Measurements from ENCODE around the gene SMIM8.

SMIM8 gene

DNA sequence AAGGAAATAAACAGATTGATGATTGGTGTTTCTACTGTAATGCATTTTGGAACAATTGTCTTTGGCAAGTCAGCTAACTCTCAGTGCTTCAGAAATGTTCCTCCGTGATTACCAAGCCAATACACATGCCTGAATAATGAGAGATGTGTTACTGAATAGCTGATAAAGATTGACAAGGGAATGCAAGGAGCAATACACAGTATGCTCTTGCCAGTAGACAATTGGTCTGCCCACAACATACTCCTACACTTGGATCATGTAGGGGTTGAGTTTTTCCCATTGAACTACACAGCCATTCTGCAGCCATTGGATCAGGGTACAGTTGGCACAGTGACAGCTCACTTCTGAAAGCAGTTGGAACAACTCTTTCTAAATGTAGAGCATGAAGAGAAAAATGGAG, 12.3 kb downstream of the SMIM8 start:
- no peak for DNase-seq (ENCODE audit: low read depth)

- no peak for DNase-seq (ENCODE audit: low read depth)
These were observed 14.0 kb downstream of the SMIM8 start for GRCh38 chr6:87336367-87336766.

DNA sequence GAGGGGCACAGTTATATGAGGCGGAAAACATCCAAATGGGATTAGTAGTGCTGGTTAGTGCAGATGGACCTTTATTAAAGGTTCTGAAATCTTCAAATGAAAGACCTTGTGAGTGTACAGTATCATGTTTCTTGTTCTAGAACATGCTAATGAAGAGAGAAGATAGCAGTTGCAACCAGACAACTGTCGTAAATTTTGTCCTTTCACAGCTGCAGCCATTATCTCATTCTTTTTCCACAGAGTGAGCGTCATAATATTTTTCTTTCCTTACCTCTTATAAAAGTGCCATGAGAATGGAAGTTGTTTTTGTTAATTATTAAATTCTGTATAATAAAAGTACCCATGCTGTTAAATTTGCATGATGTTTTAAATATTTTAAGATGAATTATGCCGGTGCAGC, 17.8 kb downstream of the SMIM8 start:
- DNase-seq (ENCODE audit: low read depth), result no peak

DNA sequence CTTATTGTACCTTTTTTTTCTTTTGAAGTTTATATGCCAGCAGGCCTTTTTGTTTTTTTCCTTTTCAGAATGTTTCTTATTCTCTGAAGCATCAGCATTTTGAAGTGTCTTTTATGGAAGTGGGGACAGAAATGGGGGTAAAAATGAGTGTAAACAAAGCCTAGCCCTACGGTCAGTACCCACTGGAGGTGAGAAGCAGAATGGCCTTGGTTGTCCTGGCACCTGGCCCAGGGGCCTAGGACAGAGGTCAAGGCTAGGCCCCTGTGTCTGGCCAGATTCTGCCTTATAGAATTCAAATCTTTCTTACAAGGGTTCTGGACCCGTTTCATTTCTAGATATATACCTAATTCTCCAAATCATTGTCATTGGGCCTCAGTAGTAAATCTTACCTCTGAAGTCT, 18.8 kb downstream of the SMIM8 start:
- no peak for DNase-seq (ENCODE audit: low read depth)

DNA sequence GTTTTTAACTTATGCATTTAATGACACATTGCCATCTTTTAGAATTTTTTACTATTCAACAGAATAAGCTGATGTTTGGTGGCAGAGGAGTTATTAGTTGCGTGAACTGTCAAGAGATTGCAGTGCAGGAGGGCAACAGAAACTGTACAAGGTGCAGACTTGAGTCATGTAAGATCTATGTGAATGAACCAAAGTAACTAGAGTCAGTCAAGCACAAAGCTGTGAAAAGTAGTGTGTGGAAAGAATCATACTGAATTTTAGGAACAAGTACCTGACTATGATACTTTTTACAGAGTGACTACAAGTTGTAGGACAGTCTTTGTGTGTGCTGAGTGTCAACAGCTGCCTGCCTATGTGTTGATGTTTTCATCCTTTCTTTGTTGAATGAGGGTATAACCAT, 19.5 kb downstream of the SMIM8 start:
- no peak for DNase-seq (ENCODE audit: low read depth)

- DNase-seq (ENCODE audit: low read depth), result no peak
These were observed 20.4 kb downstream of the SMIM8 start for GRCh38 chr6:87342829-87343228.

DNA sequence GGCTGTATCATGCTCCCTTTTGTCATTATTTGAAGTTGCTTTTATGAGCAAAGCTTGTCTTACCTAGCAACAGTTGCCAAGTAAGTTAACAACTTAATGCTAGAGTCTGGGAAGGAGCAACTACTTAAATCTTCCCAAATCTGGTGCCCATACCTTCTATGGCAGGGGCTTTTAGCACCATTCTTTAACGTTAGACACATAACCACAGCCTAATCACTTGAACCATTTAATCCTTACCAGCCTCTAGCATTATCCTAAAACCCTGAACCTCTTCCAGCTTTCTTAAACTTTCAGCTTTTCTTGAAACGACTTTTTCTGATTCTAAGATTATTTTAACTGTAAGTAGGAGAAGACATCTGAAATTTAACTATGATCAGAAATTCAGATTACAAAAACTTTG, 22.3 kb downstream of the SMIM8 start, which contains the start of gene C6orf163:
Gene C6orf163 (plus strand): TSS at position 83 of the 400 bp plus-strand sequence. CDS start 287 bp downstream, at position 370.
- no peak for DNase-seq (ENCODE audit: low read depth)

- DNase-seq (ENCODE audit: low read depth), result no peak
These were observed 24.3 kb downstream of the SMIM8 start for GRCh38 chr6:87346700-87347099.

GRCh38 chr6:87349896-87350295, 27.5 kb downstream of the SMIM8 start:
- DNase-seq (ENCODE audit: low read depth), result no peak

DNA sequence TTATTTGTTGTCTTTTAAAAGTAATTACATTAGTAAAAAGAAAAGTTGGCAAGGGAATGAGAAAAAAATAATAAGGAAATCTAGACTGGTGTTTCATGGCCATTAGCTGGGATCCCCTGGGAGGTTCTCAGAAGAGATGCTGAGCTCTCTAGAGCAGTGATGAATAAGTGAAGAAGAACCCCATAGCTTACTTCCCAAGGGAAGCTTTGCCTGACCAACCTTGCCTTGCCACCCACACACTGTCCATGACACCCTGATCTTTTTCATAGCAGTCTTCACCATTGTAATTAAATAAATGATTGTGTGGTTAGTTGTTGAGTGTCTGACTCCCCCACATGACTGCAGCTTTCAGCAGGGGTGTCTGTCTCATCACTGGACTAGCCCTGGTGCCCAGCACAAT, 28.1 kb downstream of the SMIM8 start:
- no peak for DNase-seq (ENCODE audit: low read depth)

DNA sequence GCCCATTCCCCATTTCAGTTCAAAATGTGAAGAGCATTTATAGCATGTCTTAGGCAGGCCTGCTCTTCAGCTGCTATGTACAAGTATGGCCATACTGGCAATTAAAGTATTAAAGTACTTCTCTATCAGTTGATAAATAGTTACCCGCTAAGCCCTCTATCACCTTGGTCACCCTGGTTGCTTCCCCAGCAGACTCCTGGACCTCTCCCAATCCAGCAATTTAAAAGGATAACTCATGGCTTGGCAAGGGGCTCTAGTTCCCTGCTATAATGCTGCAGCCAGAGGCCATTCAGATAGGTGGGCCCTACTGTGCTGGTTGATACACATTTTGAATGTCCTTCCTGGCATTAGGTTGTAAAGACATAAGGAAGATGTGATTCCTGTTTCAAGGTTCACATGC, 29.2 kb downstream of the SMIM8 start:
- no peak for DNase-seq (ENCODE audit: low read depth)

GRCh38 chr6:87356181-87356580, 33.8 kb downstream of the SMIM8 start:
- DNase-seq (ENCODE audit: low read depth), result no peak

DNA sequence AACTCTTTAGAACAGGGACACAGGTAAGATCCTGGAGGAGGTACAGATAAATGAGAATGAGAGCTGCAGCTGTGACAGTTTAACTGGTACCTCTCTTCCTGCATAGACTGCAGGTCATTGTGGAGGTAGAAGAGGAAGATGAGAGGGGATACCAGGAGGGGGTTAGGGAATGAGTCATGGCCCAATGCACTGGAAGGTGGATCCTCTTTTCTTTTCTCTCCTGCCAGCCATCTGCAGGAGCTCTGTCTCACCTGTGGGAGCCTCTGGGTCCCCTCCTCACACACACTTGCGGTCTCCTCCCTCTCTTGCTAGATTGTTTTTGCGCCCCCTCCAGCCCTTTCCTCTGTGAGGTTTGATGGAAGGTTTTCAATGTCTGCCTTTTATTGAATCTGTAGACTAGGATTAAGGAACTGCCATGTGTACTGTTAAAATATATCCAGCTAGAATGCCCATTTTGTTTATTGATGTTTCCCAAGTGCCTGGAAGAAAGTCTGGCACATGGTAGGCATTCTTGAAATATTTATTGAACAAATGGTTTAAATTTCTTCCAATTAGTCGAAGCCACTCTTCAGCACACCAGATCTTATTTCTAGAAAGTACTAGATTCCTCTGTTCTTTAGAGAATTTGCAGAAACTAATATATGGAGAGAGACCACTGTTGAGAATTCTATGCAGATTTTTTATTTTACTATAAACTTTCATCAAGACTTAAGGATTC, 35.2 kb downstream of the SMIM8 start:
- DNase-seq (ENCODE audit: low read depth), result no peak

GRCh38 chr6:87364602-87365252, 42.3 kb downstream of the SMIM8 start:
- no peak for DNase-seq (ENCODE audit: low read depth)

- no peak for DNase-seq (ENCODE audit: low read depth)
These were observed 43.9 kb downstream of the SMIM8 start for GRCh38 chr6:87366072-87366827.

GRCh38 chr6:87366899-87367298, 44.5 kb downstream of the SMIM8 start:
- DNase-seq (ENCODE audit: low read depth), result no peak

GRCh38 chr6:87373377-87373776, 51.0 kb downstream of the SMIM8 start:
- DNase-seq (ENCODE audit: low read depth), result no peak

GRCh38 chr6:87375315-87375714, 52.9 kb downstream of the SMIM8 start:
- no peak for DNase-seq (ENCODE audit: low read depth)

GRCh38 chr6:87376643-87377042, 54.3 kb downstream of the SMIM8 start:
- DNase-seq (ENCODE audit: low read depth), result no peak

DNA sequence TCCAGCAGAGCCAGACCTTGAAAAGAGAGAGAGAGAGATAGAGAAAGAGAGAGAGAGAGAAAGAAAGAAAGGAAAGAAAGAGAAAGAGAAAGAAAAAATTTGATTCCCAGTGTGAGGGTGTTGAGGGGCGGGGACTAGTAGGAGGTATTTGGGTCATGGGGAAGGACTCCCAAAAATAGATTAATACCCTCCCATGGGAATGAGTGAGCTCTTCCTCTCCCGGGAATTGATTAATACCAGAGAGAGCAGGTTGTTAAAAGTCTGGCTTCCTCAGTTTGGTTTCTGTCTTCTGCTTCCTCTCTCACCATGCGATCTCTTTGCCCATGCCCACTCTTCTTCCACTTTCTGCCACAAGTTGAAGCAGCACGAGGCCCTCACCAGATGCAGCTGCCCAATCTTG, 56.6 kb downstream of the SMIM8 start:
- no peak for DNase-seq (ENCODE audit: low read depth)

GRCh38 chr6:87382861-87383260, 60.5 kb downstream of the SMIM8 start:
- DNase-seq (ENCODE audit: low read depth), result no peak

DNA sequence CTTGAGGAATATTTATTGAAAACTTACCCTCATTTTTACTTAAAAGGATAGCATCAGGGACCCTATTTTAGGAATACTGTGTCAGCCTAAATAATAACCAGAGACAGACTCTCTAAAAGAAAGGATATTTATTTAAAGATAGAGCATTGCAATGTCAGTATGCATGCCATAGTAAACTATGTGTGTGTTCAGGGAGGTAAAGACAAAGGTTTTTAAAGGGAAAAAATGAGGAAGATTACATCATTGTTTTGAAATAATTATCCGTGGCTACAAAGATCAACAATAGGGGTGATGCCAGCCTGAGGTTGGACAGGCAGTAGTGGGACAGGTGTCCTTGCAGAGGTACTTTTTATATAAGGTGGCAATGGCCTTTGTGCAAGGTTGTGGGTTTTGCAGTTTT, 61.6 kb downstream of the SMIM8 start:
- DNase-seq (ENCODE audit: low read depth), result no peak

- DNase-seq (ENCODE audit: low read depth), result no peak
These were observed 62.1 kb downstream of the SMIM8 start for GRCh38 chr6:87384449-87384848.
